ENCODE measurements around the gene ZNF865.

Gene ZNF865

GRCh38 chr19:55647732-55648584 lies 42.5 kb downstream of the ZNF865 start, which contains the start of gene CCDC106:
Gene CCDC106 (plus strand): TSS chr19:55648212. CDS start chr19:55649047, 835 bp downstream.
- DNase-seq, result peak; percentile 48

GRCh38 chr19:55648585-55649267 lies 43.3 kb downstream of the ZNF865 start:
- DNase-seq, result no peak

DNA sequence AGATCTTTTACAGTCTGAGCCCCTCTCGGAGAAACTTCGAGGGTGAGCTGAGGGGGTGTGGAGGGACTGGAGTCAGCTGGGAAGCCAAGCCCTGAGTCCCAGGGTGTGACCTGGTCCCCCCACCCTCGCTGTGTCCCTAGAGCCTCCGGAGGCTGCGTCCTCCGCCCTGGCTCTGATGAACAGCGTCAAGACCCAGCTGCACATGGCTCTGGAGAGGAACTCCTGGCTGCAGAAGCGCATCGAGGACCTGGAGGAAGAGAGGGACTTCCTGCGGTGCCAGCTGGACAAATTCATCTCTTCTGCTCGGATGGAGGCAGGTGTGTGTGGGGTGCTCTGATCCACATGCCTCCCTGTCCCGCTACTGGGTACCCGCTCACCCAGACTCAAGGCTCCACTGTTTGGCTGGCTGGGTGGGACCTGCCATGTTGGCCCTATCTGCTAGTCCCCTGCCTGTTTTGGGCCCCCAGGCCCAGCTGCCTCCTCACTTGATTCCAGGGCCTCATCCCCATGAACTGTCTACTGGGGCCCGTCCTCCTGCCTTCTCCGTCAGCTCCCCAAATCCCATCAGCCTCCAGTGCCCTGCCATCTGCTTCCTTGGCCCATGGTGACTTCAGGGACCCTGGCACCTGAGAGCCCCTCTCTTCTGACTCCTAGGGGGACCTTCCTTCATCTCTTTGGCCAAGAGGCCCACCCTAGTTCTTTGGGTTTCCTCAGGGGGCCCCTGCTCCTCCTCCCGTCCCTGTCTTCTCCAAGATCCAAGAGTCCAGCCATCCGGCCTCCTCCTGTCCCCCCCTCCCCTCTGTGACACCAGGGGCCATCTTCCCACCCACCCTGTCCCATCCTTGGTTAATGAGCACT lies 44.0 kb downstream of the ZNF865 start:
- no peak for DNase-seq

- no peak for DNase-seq
Observed at GRCh38 chr19:55650126-55650557, 44.7 kb downstream of the ZNF865 start.

DNA sequence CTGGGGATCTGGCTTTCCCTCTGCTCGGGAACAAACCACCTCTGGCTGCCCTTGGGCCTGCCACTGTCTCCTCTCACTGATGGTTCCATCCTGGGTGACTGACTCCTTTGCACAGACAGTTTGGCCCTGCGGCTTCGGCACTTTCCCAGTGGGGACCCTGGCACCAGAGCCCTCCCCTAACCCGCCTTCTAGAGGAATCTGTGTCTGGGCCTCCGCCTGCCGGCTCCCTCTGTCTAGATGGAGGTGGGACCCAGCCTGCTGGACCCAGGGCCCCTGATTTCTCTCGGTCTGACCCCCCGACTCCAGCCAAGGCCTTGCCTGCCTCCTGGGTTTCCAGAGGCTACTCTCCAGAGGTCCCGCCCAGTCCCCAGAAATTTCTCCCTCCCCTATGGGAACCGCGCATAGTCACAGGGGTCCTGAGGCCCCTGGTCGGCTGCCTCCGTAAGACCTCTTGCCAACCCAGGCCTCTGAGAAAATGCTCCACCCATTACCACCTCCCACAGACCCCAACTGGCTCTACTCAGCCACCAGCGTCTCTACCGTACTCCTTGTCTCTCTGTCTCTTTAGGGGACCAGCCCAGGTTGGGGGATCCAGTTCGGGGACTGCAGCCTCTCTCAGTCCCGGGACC lies 45.3 kb downstream of the ZNF865 start:
- DNase-seq, result no peak

- DNase-seq, result no peak
Observed at GRCh38 chr19:55651236-55651635, 45.8 kb downstream of the ZNF865 start.

GRCh38 chr19:55652311-55653128 lies 47.1 kb downstream of the ZNF865 start:
- no peak for DNase-seq

GRCh38 chr19:55653651-55654322 lies 48.3 kb downstream of the ZNF865 start:
- peak; percentile 100 for DNase-seq

DNA sequence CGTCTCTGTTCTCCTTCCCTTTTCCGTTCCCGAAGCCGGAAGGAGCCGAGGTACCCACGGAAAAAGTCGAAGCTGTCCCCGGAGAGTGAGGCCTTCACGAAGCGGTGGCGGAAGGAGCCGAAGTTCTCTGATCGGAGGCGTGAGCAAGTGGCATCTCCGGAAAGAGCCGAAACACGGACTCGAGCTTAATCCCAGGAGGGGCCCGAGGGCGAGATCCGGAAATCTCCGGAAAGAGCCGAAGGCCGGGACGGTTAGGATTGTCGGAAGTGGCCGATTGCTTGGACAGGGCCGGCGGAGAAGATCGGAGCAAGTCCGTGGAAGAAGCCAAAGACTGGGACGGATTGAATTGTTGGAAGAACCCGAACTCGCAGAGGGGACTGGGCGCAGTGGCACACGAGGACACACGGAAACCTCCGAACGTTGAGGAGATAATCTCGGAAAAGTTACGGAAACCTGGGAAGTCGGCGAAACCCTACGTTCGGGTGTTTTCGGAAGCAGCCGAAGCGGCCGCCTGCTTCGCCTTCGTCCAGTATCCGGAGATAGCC lies 48.9 kb downstream of the ZNF865 start:
- DNase-seq, result peak; percentile 99

- DNase-seq, result peak; percentile 95
Observed at GRCh38 chr19:55654868-55655647, 49.6 kb downstream of the ZNF865 start, which contains the start of gene U2AF2. Gene U2AF2 (plus strand): TSS chr19:55655035. CDS start chr19:55655105, 70 bp downstream.

GRCh38 chr19:55655648-55656040 lies 50.2 kb downstream of the ZNF865 start:
- DNase-seq, result no peak

- DNase-seq, result no peak
Observed at GRCh38 chr19:55656552-55656951, 51.1 kb downstream of the ZNF865 start.

DNA sequence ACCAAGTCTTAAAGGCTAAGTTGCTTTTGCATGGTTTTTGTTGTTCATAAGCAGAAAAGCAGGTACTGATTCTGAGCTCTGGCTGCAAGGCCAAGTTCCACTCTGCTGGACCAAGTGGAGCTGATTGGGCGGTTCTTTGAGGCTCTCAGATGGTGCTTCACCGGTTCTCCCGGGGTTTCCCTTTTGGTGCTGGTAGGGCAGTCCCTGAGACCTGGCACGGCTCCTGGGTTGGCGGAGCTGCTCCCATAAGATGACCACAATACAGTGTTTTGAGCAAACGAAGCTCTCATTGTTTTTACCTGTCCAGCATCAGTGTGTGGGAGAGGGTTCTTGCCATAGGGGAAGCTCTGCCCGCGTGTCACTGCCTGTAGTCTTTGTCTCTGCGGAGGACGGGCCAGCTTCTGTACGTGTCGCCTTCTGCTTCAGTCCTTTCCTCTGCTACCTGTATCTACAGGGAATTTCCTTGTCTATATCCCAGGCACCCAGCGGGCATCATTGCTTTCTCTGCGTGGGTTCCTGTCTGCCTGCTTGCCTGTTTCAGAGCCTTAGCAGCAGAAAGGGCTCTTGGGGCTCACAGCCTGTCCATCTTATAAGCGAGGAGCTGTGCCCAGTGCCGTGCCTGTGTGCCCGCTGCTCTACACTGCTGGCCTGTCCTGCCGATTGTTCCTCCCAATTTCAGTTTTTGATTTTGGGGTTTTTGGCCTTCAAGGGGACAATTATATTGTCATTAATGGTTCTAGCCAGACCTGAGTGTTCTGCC lies 51.7 kb downstream of the ZNF865 start:
- no peak for DNase-seq

- no peak for DNase-seq
Observed at GRCh38 chr19:55658846-55659459, 53.5 kb downstream of the ZNF865 start.

- DNase-seq, result no peak
Observed at GRCh38 chr19:55659822-55660221, 54.4 kb downstream of the ZNF865 start.

GRCh38 chr19:55660404-55660803 lies 55.0 kb downstream of the ZNF865 start:
- no peak for DNase-seq

DNA sequence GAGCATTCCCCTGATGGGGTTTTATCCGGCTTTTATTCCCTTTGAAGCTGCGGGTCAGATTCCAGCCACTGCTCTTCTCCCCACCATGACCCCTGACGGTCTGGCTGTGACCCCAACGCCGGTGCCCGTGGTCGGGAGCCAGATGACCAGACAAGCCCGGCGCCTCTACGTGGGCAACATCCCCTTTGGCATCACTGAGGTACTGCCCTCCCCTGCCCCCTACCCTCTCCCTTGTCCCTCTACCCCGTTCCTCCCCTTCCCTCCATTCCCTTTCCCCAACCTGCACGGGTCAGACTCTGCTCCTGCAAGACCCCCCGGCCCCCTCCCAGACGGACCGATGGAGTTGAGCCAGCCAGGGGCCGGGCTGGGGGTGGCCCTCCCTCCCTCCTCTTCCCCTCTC lies 55.5 kb downstream of the ZNF865 start:
- no peak for DNase-seq

GRCh38 chr19:55661826-55662225 lies 56.4 kb downstream of the ZNF865 start:
- DNase-seq, result no peak

All from CD4-positive, alpha-beta T cell treated with Interleukin-15 for 1 hour (primary cell).